ENCODE results near the gene DIS3L.

DNA sequence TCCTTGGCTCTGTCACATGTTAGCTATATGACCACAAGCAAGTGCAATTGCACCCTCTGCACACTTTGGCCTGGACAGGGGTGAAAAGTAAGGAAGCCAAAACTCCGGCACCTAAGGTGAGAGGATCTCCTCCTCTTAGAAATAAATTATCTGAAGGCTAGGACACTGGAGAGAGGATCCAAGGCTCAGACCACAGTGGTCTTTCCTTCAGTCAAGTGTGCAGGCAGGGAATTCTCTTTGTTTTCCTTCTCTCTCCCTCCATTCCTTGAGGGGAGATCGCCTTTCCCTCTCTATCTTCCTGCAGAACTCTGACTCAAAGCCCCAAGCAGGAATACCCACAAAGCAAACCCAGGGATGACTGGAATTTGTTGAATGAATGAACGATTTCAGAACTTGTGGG lies 36.7 kb upstream of the DIS3L start:
- TF ChIP-seq REST (IDR thresholded peaks at IDR 0.05; ENCODE audit: low read depth): no peak
- TF ChIP-seq RAD21 (IDR thresholded peaks at IDR 0.05; ENCODE audit: low read depth): no peak
- TF ChIP-seq EP300 (IDR thresholded peaks at IDR 0.05; ENCODE audit: borderline replicate concordance): no peak
- TF ChIP-seq TCF12 (IDR thresholded peaks at IDR 0.05; ENCODE audit: low read depth): no peak
- TF ChIP-seq, protein P1, sequence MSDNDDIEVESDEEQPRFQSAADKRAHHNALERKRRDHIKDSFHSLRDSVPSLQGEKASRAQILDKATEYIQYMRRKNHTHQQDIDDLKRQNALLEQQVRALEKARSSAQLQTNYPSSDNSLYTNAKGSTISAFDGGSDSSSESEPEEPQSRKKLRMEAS (IDR thresholded peaks at IDR 0.05): no peak
